NCI-H2227 (cell line): ENCODE results near the gene TRIM54.
A peak's percentile ranks its signal among the peaks of the same experiment; 100 is the strongest.

Experiments used
- DNase-seq: peaks from one replicate; lab custom pipeline; 2025; ENCODE audit not compliant: unreplicated experiment; lab: John Stamatoyannopoulos, UW

The TRIM54 gene, protein sequence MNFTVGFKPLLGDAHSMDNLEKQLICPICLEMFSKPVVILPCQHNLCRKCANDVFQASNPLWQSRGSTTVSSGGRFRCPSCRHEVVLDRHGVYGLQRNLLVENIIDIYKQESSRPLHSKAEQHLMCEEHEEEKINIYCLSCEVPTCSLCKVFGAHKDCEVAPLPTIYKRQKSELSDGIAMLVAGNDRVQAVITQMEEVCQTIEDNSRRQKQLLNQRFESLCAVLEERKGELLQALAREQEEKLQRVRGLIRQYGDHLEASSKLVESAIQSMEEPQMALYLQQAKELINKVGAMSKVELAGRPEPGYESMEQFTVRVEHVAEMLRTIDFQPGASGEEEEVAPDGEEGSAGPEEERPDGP

DNA sequence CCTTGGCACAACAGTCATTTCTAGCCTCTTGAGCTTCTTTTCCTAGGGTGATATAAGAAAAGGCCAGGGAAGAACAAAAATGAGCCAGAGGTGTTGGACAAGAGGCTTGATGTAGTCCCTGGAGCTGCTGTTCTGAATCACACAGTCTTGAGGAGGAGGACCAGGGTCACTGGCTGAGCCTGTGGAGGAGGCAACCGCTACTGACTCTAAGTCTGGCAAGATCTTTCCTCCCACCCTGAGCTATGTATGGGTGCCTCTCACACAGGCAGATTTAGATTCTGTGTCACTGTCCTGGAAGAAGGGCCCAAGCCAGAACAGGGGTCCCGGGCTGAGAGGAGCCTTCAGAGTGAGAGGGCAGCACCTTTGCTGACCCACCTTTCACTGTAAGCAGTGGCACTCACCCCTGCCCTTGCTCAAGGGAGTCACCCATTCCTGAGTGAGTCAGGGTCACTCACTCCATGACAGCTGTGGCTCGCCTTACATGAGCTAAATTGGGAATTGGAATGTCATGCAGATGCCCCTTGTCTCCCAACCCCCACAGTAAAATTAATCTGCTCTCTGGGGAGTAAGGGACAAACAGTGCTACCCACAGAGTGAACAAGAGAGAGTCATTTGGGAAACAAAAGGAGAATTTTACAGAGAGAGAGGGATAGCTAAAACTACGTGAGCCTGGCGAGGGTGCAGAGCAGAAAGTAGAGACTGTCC is at the start of gene TRIM54:
TRIM54 (plus strand) TSS at position 575 of the 705 bp plus-strand sequence. CDS start 303 bp downstream, outside the sequence.
- DNase-seq: no peak

DNA sequence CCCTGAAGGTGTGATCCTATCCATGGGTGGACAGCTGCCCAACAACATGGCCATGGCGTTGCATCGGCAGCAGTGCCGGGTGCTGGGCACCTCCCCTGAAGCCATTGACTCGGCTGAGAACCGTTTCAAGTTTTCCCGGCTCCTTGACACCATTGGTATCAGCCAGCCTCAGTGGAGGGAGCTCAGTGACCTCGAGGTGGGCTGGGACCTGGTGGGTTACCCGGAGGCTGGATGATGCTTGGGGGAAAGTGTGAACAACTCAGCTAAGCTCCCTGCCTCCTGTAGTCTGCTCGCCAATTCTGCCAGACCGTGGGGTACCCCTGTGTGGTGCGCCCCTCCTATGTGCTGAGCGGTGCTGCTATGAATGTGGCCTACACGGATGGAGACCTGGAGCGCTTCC is 48.9 kb upstream of the TRIM54 start:
- no peak for DNase-seq

DNA sequence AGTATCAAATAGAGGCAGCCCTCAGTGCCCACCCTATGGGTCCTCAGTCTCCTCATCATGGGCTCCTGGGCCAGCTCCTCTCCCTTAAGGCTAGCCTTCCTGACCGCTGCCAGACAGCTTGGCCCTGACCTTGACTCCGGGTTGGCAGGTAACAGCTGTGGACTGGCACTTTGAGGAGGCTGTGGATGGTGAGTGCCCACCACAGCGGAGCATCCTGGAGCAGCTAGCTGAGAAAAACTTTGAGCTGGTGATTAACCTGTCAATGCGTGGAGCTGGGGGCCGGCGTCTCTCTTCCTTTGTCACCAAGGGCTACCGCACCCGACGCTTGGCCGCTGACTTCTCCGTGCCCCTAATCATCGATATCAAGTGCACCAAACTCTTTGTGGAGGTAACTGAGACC is 46.1 kb upstream of the TRIM54 start:
- no peak for DNase-seq

DNA sequence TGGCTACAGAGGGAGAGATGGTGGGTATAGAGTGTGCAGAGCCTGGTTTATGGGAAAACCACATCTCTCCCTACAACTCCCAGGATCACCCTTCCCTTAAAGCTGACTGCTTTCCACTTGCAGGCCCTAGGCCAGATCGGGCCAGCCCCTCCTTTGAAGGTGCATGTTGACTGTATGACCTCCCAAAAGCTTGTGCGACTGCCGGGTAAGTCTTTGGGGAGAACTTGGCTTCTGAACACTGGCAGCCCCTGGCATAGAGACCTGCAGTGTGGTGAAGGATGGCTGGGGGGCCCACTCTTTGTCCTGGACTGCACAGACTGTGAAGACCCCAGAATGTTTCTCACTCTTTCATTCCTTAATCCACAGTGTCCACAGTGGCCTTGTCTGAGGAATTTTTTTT is 45.6 kb upstream of the TRIM54 start:
- DNase-seq: no peak

DNA sequence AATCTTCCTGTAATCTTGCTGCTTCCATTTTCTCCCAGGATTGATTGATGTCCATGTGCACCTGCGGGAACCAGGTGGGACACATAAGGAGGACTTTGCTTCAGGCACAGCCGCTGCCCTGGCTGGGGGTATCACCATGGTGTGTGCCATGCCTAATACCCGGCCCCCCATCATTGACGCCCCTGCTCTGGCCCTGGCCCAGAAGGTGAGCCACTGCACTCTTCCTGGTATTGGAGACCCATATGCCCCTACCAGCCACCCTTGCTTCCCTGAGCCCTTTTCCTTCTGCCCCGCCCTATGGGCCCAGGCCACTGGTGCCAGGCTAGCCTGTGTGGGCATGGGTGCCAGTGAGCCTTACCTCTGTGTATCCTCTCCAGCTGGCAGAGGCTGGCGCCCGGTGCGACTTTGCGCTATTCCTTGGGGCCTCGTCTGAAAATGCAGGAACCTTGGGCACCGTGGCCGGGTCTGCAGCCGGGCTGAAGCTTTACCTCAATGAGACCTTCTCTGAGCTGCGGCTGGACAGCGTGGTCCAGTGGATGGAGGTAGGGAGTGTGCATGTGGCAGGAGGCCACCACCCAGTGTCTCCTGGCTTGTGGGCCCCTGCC is 44.8 kb upstream of the TRIM54 start:
- no peak for DNase-seq

DNA sequence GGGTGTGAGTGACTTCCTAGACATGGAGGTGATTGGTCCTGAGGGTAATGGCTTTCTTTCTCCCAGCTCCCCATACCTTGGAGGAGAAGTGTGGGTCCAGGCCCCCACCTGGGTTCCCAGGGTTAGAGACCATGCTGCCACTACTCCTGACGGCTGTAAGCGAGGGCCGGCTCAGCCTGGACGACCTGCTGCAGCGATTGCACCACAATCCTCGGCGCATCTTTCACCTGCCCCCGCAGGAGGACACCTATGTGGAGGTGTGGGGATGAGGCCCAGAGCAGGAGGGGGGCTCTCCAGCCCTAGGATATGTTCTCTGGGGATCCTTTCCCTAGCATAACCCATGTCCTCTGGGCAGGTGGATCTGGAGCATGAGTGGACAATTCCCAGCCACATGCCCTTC is 43.3 kb upstream of the TRIM54 start:
- DNase-seq: no peak

DNA sequence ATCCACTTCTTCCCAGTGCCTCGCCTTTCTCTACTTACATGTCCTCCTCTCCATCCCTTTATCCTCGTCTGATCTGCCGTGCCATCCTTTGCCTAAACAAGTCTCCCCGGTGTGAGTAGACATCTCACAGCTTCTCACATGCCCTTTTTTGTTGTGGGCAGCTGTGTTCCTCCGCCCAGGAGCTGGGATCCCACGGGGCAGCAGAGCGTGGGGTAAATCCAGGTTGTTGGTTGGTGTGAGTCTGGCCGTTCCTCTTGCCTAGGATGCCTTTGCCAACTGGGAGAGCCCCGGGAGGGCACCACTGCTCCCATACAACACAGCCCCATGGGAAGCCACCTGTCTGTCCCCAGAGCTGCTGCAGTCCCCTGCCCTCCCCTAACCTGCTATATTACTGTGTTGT is 41.8 kb upstream of the TRIM54 start:
- DNase-seq: no peak

DNA sequence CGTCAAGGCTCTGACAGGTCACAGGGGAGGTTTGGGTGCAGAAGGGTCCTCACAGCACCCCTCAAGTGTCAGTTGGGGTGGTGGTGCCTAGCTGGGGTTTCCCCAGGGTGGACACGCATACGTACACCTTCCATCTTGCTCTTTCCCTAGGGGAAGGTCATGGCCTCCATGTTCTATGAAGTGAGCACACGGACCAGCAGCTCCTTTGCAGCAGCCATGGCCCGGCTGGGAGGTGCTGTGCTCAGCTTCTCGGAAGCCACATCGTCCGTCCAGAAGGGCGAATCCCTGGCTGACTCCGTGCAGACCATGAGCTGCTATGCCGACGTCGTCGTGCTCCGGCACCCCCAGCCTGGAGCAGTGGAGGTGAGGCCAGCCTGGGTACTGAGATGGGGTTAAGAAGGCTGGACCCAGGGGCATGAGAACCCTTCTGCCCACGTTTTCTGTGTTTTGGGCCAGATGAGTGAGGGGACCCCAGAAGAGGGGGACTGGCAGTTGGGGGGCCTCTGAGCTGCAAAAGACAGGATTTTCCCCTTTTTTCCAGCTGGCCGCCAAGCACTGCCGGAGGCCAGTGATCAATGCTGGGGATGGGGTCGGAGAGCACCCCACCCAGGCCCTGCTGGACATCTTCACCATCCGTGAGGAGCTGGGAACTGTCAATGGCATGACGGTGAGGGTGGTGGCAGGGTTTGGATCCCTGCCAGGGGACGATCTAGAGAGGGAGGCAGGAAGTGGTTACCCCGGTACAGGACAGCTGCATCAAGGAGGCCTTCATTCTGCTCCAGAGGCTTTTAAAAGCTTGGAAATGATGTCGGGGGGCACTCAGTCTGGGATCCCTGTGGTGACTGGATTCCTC is 40.2 kb upstream of the TRIM54 start:
- DNase-seq: no peak

DNA sequence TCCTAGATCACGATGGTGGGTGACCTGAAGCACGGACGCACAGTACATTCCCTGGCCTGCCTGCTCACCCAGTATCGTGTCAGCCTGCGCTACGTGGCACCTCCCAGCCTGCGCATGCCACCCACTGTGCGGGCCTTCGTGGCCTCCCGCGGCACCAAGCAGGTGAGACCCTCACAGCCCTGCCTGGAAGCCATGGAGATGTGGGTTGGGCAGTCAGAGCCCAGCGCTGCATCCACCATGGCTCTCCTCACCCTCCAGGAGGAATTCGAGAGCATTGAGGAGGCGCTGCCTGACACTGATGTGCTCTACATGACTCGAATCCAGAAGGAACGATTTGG is 39.6 kb upstream of the TRIM54 start:
- no peak for DNase-seq

DNA sequence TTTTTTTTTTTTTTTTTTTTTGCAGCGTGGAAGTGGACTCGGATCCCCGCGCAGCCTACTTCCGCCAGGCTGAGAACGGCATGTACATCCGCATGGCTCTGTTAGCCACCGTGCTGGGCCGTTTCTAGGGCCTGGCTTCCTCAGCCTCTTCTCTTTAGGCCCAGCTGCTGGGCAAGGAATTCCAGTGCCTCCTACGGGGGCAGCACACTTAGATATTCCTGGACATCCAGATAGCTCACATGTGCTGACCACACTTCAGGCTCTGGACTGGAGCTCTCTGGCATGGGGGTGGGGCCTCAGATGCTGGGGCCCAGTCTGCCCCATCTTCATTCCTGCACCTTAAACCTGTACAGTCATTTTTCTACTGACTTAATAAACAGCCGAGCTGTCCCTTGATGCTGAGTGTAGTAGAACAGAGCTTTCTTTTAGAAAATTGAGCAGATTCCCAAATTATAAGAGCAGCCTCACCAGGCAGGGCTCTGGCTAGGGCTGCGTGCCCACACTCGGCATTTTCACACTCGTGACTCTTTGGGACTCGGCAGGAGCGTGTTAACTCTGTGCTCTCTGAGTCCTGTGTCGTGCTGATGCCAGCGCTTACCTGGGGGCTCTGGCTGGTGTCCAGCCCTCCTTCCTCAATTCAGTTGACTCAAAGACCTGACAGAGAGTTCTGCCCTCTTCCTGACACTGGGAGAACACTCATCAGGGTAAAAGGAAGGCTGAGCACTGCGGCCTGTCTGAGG is 38.7 kb upstream of the TRIM54 start:
- DNase-seq: no peak

DNA sequence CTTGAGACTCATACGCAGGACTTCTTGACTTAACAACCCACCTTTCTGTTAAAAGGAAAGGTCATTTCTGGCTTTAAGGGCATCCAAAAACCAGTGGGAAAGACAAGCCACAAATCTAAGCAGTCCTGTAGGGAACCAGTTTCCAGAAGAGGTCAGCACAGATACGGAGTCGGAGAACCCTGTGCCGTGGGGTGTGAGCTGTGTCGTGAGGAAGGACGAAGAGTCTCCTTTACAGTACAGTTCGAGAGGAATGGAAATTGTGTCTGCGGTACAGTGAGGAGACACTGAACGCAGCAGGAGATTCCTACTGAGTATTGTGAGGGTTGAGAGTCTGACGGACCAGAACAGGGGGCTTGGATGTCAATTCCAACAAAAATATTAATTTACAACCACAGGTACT is 37.1 kb upstream of the TRIM54 start:
- no peak for DNase-seq

DNA sequence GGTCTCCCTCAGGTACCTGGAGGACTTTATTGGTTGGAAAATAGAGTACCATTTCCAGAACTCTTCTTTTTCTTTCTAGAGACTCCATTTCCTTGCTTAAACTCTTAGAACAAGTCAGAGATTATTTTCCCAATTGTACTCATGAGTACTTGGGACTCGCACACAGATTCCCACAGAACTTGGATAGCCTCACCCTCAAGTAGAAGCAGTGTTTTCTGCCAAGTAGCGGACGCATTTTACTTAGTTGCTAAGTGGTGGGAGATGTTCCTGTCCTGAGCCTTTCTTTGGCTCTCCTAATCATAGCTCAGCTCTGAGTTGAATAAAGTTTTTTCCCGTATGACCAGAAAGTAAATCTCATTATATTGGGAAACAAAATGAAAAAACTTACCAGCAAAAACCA is 36.6 kb upstream of the TRIM54 start:
- DNase-seq: no peak

DNA sequence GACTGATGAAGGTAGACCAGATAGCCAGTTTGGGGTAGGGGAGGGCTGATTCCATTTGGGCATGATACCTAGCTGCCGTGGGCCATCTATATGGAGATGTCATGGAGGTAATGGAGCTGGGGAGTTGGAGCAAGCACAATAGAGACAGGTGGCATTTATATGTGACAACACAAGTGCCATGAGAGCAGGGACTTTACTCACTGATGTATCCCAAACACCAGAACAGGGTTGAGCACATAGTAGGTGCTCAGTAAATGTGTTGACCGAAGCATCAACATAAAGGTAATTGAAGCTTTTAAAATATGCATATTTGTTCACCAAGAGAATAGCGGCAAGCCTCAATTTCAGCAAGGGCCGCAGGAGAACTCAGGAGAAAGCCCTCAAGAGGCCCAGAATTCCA is 34.3 kb upstream of the TRIM54 start:
- DNase-seq: no peak

DNA sequence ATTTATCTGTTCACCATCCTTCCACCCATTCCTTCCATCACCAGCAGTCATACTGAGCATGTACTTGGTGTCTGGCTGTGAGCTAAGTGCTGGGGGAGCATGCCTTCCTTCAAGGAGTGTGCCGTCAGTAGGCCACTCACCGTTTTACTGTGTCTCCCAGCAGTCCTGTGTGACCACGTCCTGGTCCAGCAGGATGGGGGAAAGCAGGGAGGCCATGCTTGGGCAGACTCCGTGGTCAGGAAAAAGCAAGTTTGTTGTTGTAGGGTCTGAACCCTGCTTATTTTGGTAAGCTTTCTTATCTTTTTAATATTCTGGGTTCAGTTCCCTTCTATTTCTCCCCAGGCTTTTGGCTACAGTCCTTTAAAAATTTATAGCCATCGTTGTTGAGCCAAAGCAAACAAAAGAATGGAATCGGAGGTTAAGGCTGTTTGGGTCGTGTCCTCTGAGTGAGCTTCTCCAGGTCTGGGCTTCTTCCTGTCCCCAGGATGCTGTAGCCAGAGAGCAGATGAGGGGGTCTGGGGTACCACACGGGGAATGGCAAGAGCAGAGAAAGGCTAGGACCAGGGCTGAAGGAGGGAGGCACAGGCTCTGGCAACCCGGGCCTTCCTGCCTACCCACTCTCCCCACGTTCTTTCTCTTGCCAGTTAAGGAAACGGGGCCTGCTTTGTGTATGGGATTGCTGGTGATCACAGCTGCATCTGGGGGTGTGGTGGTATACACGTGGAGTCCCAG is 32.9 kb upstream of the TRIM54 start:
- no peak for DNase-seq

DNA sequence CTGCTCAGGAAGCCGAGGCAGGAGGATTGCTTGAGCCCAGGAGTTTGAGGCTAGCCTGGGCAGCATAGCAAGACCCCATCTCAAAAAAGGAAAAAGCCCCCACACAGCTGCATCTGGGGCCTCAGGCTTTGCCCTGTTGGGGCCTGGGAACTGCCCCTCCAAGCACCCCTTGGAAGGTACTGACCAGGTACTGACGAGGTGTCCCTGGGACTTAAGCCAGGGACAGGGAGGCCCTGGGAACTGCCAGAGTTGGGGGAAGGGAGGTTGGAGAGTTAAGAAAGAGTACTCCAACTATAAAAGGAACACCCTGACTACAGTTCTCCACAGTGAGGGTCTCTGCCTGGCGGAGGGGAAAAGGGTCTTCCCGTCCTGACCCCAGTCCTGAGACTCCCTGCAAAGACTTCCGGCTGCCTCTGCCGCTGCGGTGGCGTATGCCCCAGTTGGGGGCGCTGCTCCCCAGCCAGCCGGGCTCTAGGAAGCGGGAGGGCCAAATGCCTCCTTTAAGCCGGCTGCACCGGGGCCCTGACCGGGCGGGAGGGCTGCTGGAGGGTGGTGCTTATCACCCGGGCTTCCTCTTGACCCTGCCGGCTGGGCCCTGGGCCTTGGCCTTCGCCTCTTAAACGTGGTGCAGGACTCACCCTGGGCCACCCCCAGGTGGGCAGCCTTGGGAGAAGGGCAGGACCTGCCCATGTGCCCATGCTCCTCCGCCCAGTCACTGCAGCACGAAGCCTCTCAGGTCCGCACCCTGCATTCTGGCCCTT is 32.2 kb upstream of the TRIM54 start:
- peak; percentile 67 for DNase-seq

DNA sequence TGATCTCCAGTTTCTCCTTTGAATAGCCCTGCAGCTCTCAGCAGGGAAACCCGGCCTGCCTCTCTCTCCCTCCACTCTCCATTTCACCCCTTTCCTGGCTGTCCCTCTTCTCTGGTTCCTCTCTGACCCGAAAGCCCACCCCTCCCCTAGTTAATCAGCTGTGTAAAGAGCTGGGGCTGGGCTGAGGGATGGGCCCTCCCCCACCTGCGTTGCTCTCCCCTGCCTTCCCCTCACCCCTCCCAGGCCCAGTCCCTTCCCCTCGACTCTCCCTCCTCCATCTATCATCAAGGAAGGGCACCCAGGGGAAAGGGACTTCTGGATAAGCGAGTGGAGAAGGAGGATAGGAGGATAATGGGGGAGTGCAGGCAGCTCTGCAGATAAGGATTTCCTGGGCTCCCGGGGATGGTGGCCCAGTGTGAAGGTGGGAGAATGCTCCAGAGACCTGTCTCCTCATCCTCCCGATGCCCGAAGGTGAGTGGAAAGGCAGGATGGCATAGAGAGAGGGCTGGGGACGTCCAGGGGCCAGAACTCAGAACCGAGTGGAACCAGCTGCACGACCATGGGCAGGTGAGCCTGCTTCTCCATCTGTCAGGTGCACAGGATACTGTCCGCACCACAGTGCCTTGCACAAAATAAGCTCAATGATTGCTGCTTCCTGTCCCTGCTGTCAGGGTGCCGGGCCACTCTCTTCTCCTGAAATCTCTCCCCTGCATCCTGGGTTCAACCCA is 31.4 kb upstream of the TRIM54 start:
- no peak for DNase-seq

DNA sequence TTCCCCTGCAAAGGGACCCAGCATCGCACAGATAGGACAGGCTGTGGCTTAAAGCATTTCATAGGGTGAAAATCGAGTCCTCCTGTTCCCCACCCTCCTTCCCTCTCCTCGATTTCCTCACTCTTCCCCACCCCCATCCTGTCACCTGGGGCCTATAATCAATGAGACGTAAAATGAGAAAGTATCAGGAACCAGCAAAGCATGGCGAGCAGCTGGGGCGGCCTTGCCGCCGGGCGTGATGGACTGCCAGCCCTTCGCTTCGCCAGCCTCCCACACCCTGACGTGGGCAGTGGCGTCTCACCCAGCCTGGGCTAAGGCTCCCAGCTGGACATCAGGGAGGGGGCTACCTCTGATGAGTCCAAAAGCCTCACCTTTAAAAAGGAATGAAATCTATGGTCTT is 30.5 kb upstream of the TRIM54 start:
- DNase-seq: no peak

DNA sequence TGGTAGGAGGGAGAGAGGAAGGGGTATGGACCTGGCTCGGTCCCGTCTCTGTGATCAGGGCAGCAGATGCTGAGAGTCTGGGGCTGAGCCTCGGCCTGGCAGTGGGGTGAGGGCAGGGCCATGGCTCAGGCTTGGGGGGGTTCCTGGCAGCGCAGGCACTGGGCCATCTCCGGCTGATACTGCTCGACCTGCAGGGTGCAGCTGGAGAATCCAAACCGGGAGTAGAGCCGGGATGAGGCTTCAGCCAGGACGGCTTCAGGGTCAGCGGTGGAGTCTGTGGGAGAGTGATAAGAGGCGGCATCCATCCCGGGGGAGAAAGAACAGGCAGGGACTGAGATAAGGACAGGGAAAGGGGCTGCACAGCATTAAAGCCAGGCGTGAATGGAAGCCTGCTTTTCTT is 27.0 kb upstream of the TRIM54 start:
- DNase-seq: no peak

DNA sequence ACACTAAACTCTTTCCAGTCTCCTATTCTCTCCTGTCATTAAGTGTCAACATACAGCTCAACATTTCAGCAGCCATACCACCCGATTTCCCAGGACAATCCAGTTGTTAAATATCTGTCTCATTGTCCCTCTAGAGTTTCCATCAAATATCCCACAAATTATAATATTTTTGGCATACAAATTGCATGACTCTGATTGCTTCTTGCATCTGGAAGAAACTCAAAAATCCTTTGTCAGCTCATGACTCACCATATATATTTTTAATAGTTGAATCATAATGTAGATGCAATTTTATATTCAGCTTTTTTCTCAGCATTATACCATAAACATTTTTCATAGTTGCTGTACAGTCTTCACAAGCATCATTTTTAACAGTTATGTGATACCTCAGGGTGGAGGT is 26.6 kb upstream of the TRIM54 start:
- DNase-seq: no peak
